K562 (cell line): ENCODE results near the gene CACNA2D2. TPM values are rescaled to one million over a fixed set of nuclear protein-coding genes. Genes with fewer than 3 reads are reported as not detected.

Source experiments
- ARID3A ChIP-seq: IDR thresholded peaks from 2 replicates; pipeline ENCODE4 v1.6.1; 2012; ENCODE audit warnings: low read depth, low read length, improper control_type of control experiment, borderline replicate concordance
- BDP1 ChIP-seq: IDR thresholded peaks from 3 replicates; pipeline ENCODE4 v1.6.1; 2011; ENCODE audit not compliant: insufficient read length, insufficient read depth
- BHLHE40 ChIP-seq: IDR thresholded peaks from 2 replicates; pipeline ENCODE4 v1.6.1; 2011; ENCODE audit warnings: low read length, improper control_type of control experiment
- E2F3 ChIP-seq: fragments of 250-450 bp; sonication (Bioruptor Pico); IDR thresholded peaks from 2 replicates; pipeline ENCODE4 v1.4.0; 2020; ENCODE audit warnings: mild to moderate bottlenecking
- EP400 ChIP-seq: fragments of 450-650 bp; IDR thresholded peaks from 2 replicates; pipeline ENCODE4 v1.6.1; 2017; ENCODE audit warnings: antibody characterized with exemption, mild to moderate bottlenecking, moderate library complexity
- ETS2 ChIP-seq: IDR thresholded peaks from 2 replicates; pipeline ENCODE4 v1.6.1; 2016; ENCODE audit warnings: borderline replicate concordance, missing genetic modification characterization, mild to moderate bottlenecking, moderate library complexity, missing compliant biosample characterization; ENCODE audit not compliant: poor library complexity, severe bottlenecking
- GABPA ChIP-seq: fragments of 200-800 bp; sonication (Bioruptor generic); conservative IDR thresholded peaks from 2 replicates; pipeline ENCODE4 v1.6.1; 2016; ENCODE audit warnings: low read depth, missing genetic modification characterization, missing compliant biosample characterization
- HBP1 ChIP-seq: fragments of 450-650 bp; formaldehyde crosslinking; IDR thresholded peaks from 2 replicates; pipeline ENCODE4 v1.4.0; 2022; ENCODE audit warnings: missing genetic modification characterization
- HINFP ChIP-seq: fragments of 450-650 bp; conservative IDR thresholded peaks from 2 replicates; pipeline ENCODE4 v1.6.1; 2016; ENCODE audit warnings: missing genetic modification characterization, low read depth, mild to moderate bottlenecking, control low read depth, missing compliant biosample characterization
- HLTF ChIP-seq: fragments of 450-650 bp; IDR thresholded peaks from 2 replicates; pipeline ENCODE4 v1.6.1; 2016
- IRF9 ChIP-seq: fragments of 450-650 bp; IDR thresholded peaks from 2 replicates; pipeline ENCODE4 v1.6.1; 2016; ENCODE audit warnings: missing biosample characterization, missing genetic modification characterization
- MCM5 ChIP-seq: fragments of 450-650 bp; IDR thresholded peaks from 2 replicates; pipeline ENCODE4 v1.6.1; 2016; ENCODE audit warnings: low read depth
- NFXL1 ChIP-seq: fragments of 450-650 bp; formaldehyde crosslinking; IDR thresholded peaks from 2 replicates; pipeline ENCODE4 v1.4.0; 2021; ENCODE audit warnings: mild to moderate bottlenecking
- NR1H2 ChIP-seq: sonication (generic); formaldehyde crosslinking; IDR thresholded peaks from 2 replicates; pipeline ENCODE4 v1.4.0; 2020; ENCODE audit warnings: mild to moderate bottlenecking, missing genetic modification reagents
- RHOXF2B ChIP-seq: fragments of 250-450 bp; sonication (Bioruptor Pico); conservative IDR thresholded peaks from 2 replicates; pipeline ENCODE4 v1.5.1; 2021
- RNF2 ChIP-seq: sonication (generic); IDR thresholded peaks from 2 replicates; pipeline ENCODE4 v1.6.1; 2016
- SIRT6 ChIP-seq: IDR thresholded peaks from one replicate; pipeline ENCODE4 v1.6.1; 2012; ENCODE audit warnings: low read depth, mild to moderate bottlenecking, control low read depth, inconsistent platforms, low read length, moderate library complexity
- STAT5B ChIP-seq: fragments of 250-450 bp; sonication (Bioruptor Pico); IDR thresholded peaks from 2 replicates; pipeline ENCODE4 v1.8.0; 2021; ENCODE audit warnings: mild to moderate bottlenecking, inconsistent platforms
- USF2 ChIP-seq: sonication (generic); formaldehyde crosslinking; IDR thresholded peaks from 2 replicates; pipeline ENCODE4 v1.5.0; 2020; ENCODE audit warnings: missing genetic modification reagents
- XRCC3 ChIP-seq: fragments of 450-650 bp; IDR thresholded peaks from 2 replicates; pipeline ENCODE4 v1.6.1; 2017; ENCODE audit warnings: mild to moderate bottlenecking, moderate library complexity
- ZFP36 ChIP-seq: fragments of 150-350 bp; IDR thresholded peaks from 2 replicates; pipeline ENCODE4 v1.6.1; 2018; ENCODE audit warnings: low read length, low read depth; ENCODE audit not compliant: partially characterized antibody
- ZNF655 ChIP-seq: fragments of 250-450 bp; sonication (Bioruptor Pico); IDR thresholded peaks from 2 replicates; pipeline ENCODE4 v1.5.0; 2021
- polyA plus RNA-seq, 8 experiments: library from polyadenylated mRNA; depleted of rRNA in 4 of 8; stranded (reverse) in 5 of 8; unstranded in 3 of 8; fragments of >200 nt; fragmentation: Nextera tagmentation in 2 of 8; fragmentation: Illumina TruSeq in 1 of 8; extraction: Ambion mirVana in 2 of 8; extraction: Trizol in 1 of 8; gene quantifications; 2 replicates each; pipeline versions ENCODE4 v1.2.1 to v1.2.3, GENCODE V29; 2011 to 2014; ENCODE audit warnings: inconsistent platforms in 1 of 8, missing spikeins in 1 of 8
- total RNA-seq, 7 experiments: library from RNA; depleted of rRNA in 6 of 7; stranded (reverse); fragments of >200 nt in 6 of 7; fragmentation: Illumina TruSeq in 2 of 7; extraction: Trizol in 2 of 7; gene quantifications; 2 replicates each; pipeline versions ENCODE4 v1.2.1 to v1.2.3, GENCODE V29; 2011 to 2021; ENCODE audit warnings: low replicate concordance in 1 of 7

Gene CACNA2D2
- total and polyA plus RNA-seq, 9 of the 15 experiments (the other 6 are each of a cell fraction or from before 2014, with no cell fraction given): 0.11 to 0.58 (median 0.36) TPM; not detected in 2

- TF ChIP-seq HBP1 (0 out of 2 replicates have a peak, but pooled peaks have one; percentile 18), HINFP (tag) (0 out of 2 replicates have a peak, but pooled peaks have one; percentile 37), GABPA (tag) (no peak), SIRT6 (no peak), EP400 (peak; percentile 93), MCM5 (no peak), ZFP36 (no peak), IRF9 (tag) (no peak), BDP1 (no peak), RNF2 (peak; percentile 53; the same call in 1 of the 2 replicates), NR1H2 (CRISPR knock-in tag) (no peak), BHLHE40 (peak; percentile 98), E2F3 (CRISPR knock-in tag) (no peak), ETS2 (tag) (no peak), HLTF (no peak), ZNF655 (CRISPR knock-in tag) (no peak), RHOXF2B (no peak), XRCC3 (no peak), NFXL1 (CRISPR knock-in tag) (no peak), USF2 (CRISPR knock-in tag) (no peak), ARID3A (no peak), STAT5B (CRISPR knock-in tag) (no peak)
Observed at GRCh38 chr3:50337175-50337861, 166.1 kb downstream of the CACNA2D2 start (continued).
